Smooth muscle cell (in vitro differentiated cells): ENCODE results near the gene NRG2. TPM values are rescaled to one million over a fixed set of nuclear protein-coding genes. Genes with fewer than 3 reads are reported as not detected.

ENCODE experiments used
- DNase-seq: peaks from one replicate; lab custom pipeline; 2025; ENCODE audit not compliant: unreplicated experiment; lab: John Stamatoyannopoulos, UW
- H2AFZ ChIP-seq: fragments of 200-600 bp; sonication (generic); 2 replicates; pipeline ENCODE4 v1.6.0; 2016; ENCODE audit warnings: antibody characterized with exemption, low read depth, mild to moderate bottlenecking
- H3F3A ChIP-seq: fragments of 200-600 bp; sonication (generic); 2 replicates; pipeline ENCODE4 v1.6.0; 2017; ENCODE audit warnings: antibody characterized with exemption, low read depth
- H3K27ac ChIP-seq: fragments of 200-600 bp; sonication (generic); 2 replicates; pipeline ENCODE4 v1.5.1; 2016; ENCODE audit warnings: low read depth, mild to moderate bottlenecking
- H3K27me3 ChIP-seq: fragments of 200-600 bp; sonication (generic); 2 replicates; pipeline ENCODE4 v1.6.1; 2016; ENCODE audit warnings: low read depth, mild to moderate bottlenecking
- H3K36me3 ChIP-seq: fragments of 200-600 bp; sonication (generic); 2 replicates; pipeline ENCODE4 v1.5.1; 2016; ENCODE audit warnings: low read depth
- H3K4me1 ChIP-seq: fragments of 200-600 bp; sonication (generic); 2 replicates; pipeline ENCODE4 v1.5.1; 2016; ENCODE audit warnings: low read depth
- H3K4me2 ChIP-seq: fragments of 200-600 bp; sonication (generic); 2 replicates; pipeline ENCODE4 v1.6.0; 2016; ENCODE audit warnings: mild to moderate bottlenecking
- H3K4me3 ChIP-seq: fragments of 200-600 bp; sonication (generic); 2 replicates; pipeline ENCODE4 v1.5.1; 2016; ENCODE audit warnings: mild to moderate bottlenecking
- H3K79me2 ChIP-seq: fragments of 200-600 bp; sonication (generic); 2 replicates; pipeline ENCODE4 v1.6.0; 2016; ENCODE audit warnings: low read depth, mild to moderate bottlenecking
- H3K9ac ChIP-seq: fragments of 200-600 bp; sonication (generic); 2 replicates; pipeline ENCODE4 v1.6.0; 2016; ENCODE audit warnings: low read depth
- H3K9me3 ChIP-seq: fragments of 200-600 bp; sonication (generic); replicated peaks from 2 replicates; pipeline ENCODE4 v1.5.1; 2016; ENCODE audit warnings: low read depth
- H4K20me1 ChIP-seq: fragments of 200-600 bp; sonication (generic); 2 replicates; pipeline ENCODE4 v1.6.0; 2016; ENCODE audit warnings: low read depth
- CTCF ChIP-seq: fragments of 200-600 bp; sonication (generic); IDR thresholded peaks from 2 replicates; pipeline ENCODE4 v1.5.1; 2017; ENCODE audit warnings: borderline replicate concordance, mild to moderate bottlenecking, antibody characterized with exemption; ENCODE audit not compliant: insufficient read depth, poor library complexity, severe bottlenecking
- WGBS: methylation state at CpG from one replicate; pipeline ENCODE4 v1.1.7; 2016; ENCODE audit warnings: low lambda C conversion rate; 5-methylcytosine and 5-hydroxymethylcytosine counted together
- polyA plus RNA-seq: library from polyadenylated mRNA; unstranded; fragments of >200 nt; fragmentation: Nextera tagmentation; extraction: Ambion mirVana; gene quantifications from 2 replicates; pipeline ENCODE4 v1.2.1, GENCODE V29; 2016
- total RNA-seq: library from RNA; depleted of rRNA; stranded (reverse); fragments of >200 nt; gene quantifications from 2 replicates; pipeline ENCODE4 v1.2.3, GENCODE V29; 2014

The NRG2 gene
- total and polyA plus RNA-seq, 2 experiments from 2014 or later: 0.09 to 0.25 TPM

- H3K9me3 ChIP-seq: no peaks in the 10 kb centered on the region
Measured at GRCh38 chr5:139954022-139954421, 89.1 kb downstream of the NRG2 start.

GRCh38 chr5:139952574-139952973 is 90.5 kb downstream of the NRG2 start:
- Histone ChIP-seq H3K4me3 (no peak overlapping the region), H3K9me3 (no peaks in the 10 kb centered on the region), H3F3A (no peaks in the 10 kb centered on the region), H3K4me1 (peaks cover 9% of the 10 kb centered on the region), H3K27me3 (peaks cover 7% of the 10 kb centered on the region), H4K20me1 (no peaks in the 10 kb centered on the region), H2AFZ (no peak overlapping the region), H3K79me2 (no peaks in the 10 kb centered on the region), H3K27ac (no peak overlapping the region), H3K9ac (no peak overlapping the region), H3K36me3 (no peaks in the 10 kb centered on the region), H3K4me2 (no peak overlapping the region)
- no peak for TF ChIP-seq CTCF
- WGBS: 89% methylated on average over 13 of the region's 13 CpGs
- no peak for DNase-seq

More at GRCh38 chr5:139954022-139954421, 89.1 kb downstream of the NRG2 start:
- 81% methylated on average over 6 of the region's 7 CpGs for WGBS
- Histone ChIP-seq H3K4me3 (no peak overlapping the region), H3K27me3 (peaks cover 4% of the 10 kb centered on the region), H3K27ac (no peak overlapping the region), H3K4me2 (no peak overlapping the region), H3F3A (no peaks in the 10 kb centered on the region), H2AFZ (no peak overlapping the region), H4K20me1 (no peaks in the 10 kb centered on the region), H3K4me1 (peaks cover 9% of the 10 kb centered on the region), H3K79me2 (no peaks in the 10 kb centered on the region), H3K9ac (no peak overlapping the region), H3K36me3 (no peaks in the 10 kb centered on the region)
- no peak for DNase-seq
- no peak for TF ChIP-seq CTCF

- Histone ChIP-seq H2AFZ (no peak overlapping the region), H3K9me3 (no peaks in the 10 kb centered on the region), H3K36me3 (no peaks in the 10 kb centered on the region), H3K9ac (no peak overlapping the region), H3K4me3 (no peak overlapping the region), H4K20me1 (no peaks in the 10 kb centered on the region), H3K27ac (no peak overlapping the region), H3K4me2 (no peak overlapping the region), H3F3A (no peaks in the 10 kb centered on the region), H3K27me3 (peaks cover 13% of the 10 kb centered on the region), H3K4me1 (peaks cover 9% of the 10 kb centered on the region), H3K79me2 (no peaks in the 10 kb centered on the region)
- WGBS: 92% methylated on average over 1 of the region's 1 CpG
- no peak for DNase-seq
- no peak for TF ChIP-seq CTCF
Measured at GRCh38 chr5:139951983-139952382, 91.1 kb downstream of the NRG2 start.

GRCh38 chr5:139951296-139951924 is 91.7 kb downstream of the NRG2 start:
- peaks cover 9% of the 10 kb centered on the region for H3K4me1 ChIP-seq
- H3K9me3 ChIP-seq: no peaks in the 10 kb centered on the region
- no peaks in the 10 kb centered on the region for H3F3A ChIP-seq
- H3K79me2 ChIP-seq: no peaks in the 10 kb centered on the region
- 96% methylated on average over 6 of the region's 6 CpGs for WGBS
- no peak overlapping the region for H3K27ac ChIP-seq
- no peak for TF ChIP-seq CTCF
- H2AFZ ChIP-seq: no peak overlapping the region
- no peak overlapping the region for H3K9ac ChIP-seq
- DNase-seq: no peak
- no peak overlapping the region for H3K4me3 ChIP-seq
- H3K27me3 ChIP-seq: peaks cover 19% of the 10 kb centered on the region
- no peak overlapping the region for H3K4me2 ChIP-seq
- H4K20me1 ChIP-seq: no peaks in the 10 kb centered on the region
- H3K36me3 ChIP-seq: no peaks in the 10 kb centered on the region
